Smooth muscle cell of the brain vasculature (primary cell): ENCODE results near the gene LACRT.
"Not testable (repeated sequence)": the region's sequence is repeated elsewhere in the genome, so short reads cannot be mapped to it uniquely, and the experiment has no call there.

Experiments used
- DNase-seq: peaks from one replicate; pipeline ENCODE4 v3.0.0-alpha.2; 2012; ENCODE audit warnings: low read depth, low spot score

Gene LACRT

DNA sequence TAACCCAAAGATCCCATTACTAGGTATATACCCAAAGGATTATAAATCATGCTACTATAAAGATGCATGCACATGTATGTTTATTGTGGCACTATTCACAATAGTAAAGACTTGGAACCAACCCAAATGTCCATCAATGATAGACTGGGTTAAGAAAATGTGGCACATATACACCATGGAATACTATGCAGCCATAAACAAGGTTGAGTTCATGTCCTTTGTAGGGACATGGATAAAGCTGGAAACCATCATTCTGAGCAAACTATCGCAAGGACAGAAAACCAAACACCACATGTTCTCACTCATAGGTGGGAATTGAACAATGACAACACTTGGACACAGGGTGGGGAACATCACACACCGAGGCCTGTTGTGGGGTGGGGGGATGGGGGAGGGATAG is 4.4 kb upstream of the LACRT start:
- DNase-seq: not testable (repeated sequence)

DNA sequence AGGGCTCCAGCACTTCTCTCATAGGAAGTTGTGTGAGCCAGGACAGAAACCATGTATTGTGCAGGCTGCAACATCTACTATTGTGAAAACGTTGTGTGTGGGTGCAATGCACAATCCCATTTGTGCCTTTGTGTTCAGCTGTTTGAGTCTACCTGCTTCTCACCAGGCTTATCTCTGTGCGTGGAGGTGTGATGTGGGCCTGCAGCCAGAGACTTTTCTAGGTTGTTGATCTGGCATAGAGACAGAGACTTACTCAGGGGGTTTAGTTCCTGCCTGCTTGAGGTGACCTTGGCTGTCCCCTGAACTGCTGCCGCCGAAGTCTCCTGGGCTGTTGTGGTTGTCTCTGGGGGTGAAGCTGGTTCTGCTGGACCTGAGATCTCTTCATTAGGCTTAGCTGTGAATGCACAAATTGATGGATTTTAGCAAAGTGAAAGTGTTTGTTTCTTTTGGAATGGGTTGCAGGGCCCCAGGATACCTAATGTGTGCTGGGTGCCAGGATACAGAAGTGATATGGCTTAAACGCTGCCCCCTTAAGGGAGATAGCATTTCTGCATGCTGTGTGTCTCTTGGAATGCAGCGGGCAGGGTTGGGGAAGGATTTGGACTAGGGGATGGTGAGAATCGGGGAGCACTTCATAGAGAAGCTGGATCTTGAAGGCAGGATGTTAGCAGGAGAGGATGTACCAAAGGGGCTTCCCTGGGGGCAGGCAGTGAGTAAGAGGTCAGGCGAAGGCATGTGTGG is 2.5 kb downstream of the LACRT start:
- no peak for DNase-seq

DNA sequence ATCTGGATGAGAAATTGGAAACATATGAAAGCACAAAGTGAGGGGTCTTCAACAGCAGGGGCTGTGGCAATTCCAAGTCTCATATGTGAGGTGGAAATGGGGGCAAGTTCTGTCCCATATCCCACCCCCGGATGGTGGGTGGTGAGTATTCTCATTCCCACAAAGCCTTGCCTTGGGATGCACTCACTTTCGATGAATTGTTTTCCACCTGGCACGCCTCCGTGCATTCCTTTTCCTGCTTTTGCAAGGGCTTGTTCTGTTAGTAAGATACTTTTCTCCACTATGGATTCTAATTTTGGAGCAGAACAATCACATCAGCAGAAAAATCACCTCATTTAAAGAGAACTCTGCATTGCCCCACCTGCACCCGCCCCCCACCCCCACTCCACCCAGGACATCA is 3.1 kb downstream of the LACRT start:
- no peak for DNase-seq

DNA sequence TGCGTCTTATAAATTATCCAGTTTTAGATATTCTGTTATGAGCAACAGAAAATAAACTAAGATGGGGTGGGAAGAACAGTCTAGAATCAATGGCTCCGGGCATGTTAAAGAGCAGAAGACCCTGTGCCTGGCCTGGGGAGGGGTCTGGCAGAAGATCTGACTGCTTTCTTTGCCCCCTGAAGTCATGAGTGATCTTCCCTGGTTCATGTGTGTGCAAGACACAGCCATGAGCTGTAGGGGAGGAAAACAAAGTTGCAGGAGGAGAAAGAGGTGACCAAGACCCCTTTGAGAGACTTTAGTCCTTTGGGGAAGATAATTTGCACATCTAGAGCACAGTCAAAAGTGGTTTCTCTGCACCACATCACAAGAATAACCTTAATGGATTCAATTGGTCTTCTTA is 4.8 kb downstream of the LACRT start:
- no peak for DNase-seq

DNA sequence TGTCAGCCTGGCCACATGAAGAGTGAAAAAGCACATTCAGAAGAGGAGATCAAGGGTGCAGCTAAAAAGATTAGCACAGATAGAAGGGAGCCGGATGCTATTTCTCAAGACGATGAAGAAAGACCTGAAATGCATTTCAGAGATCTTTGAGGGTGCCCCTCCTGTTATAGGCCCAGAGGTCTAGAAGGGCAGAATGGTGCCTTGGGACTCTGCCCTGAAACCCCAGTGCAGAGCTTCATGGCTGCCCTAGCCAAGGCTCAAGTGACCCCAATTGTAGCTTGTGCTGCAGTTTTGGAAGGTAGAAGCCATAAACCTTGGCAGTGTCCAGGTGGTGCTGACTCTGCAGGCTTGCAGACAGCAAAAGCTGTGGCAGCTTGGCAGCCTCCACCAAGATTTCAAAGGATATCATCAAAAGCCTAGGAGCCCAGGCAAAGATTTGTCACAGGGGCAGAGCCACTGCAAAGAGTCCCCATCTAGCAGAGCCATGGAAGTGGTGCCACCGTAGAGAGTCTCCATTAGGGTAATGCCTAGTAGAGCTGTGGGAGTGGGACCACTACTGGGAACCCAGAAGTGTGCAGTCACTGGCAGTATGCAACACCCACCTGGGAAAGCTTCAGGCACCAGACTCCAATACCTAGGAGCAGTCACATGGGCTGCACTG is 6.4 kb downstream of the LACRT start:
- no peak for DNase-seq

DNA sequence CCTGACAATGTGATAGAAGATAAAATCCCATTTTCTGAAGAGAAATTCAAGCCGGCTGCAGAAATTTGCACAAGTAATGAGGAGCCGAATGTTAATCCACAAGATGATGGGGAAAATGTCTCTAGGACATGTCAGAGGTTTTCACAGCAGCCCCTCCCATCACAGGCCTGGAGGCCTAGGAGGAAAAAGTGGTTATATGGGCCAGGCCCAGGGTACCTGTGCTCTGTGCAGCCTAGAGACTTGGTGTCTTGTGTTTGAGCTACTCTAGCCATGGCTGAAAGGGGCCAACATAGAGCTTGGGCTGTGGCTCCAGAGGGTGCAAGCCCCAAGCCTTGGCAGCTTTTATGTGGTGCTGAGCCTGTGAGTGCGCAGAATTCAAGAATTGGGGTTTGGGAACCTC is 7.4 kb downstream of the LACRT start:
- DNase-seq: no peak

DNA sequence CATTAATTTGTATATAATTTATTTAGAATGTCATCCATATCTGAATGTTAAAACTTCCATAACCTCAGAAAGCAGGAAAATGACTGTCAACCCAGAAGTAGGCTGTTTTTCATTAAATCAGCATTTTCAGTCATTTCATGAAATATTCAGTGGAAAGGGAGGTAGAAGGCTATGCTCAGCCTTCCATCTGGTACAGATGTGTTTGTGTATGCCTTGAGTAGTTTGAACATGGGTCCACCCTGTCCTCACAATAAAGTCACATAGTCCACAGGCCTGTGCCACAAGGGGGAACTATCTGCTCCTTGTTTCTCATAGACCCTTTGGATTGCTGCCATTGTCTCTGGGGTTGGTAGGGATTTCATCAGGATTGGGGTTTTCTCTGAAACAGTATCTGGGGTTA is 9.1 kb downstream of the LACRT start:
- no peak for DNase-seq

DNA sequence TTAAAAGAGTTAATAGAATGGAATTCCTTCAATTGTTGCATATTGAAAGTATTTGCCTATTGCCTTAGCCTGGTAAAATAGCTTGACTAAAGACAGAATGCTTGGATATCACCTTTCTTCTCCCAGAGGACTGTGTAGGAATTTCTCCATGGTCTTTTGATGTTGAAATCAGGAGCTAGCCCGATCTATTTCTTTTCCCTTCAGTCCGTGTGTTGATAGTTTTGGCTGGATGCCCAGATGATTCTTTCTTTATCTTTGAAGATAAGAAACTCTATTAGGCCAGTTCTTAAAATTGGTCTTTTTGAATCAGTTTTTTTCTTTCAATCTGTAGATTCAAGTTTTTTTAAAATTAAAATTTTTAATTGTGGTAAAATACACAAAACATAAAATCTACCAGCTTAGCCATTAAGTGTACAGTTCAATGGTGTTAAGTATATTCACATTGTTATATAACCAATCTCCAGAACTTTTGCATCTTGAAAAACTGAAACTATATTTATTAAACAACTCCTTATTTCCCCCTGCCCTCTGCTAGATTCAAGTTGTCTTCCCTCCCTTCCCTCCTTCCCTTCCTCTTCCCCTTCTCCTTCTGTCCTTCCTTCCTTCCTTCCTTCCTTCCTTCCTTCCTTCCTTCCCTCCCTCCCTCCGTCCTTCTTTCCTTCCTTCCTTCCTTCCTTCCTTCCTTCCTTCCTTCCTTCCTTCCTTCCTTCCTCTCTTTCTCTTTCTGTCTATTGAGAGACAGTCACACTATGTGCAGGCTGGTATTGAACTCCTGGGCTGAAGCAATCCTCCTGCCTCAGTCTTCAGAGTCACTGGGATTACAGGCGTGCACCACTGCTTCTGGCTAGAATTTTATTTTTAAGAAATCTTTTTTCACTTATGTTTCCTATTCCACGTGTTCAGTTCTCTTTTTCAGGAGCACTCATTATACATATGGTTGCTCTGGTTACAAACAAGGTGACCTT is 10.1 kb downstream of the LACRT start:
- no peak for DNase-seq

DNA sequence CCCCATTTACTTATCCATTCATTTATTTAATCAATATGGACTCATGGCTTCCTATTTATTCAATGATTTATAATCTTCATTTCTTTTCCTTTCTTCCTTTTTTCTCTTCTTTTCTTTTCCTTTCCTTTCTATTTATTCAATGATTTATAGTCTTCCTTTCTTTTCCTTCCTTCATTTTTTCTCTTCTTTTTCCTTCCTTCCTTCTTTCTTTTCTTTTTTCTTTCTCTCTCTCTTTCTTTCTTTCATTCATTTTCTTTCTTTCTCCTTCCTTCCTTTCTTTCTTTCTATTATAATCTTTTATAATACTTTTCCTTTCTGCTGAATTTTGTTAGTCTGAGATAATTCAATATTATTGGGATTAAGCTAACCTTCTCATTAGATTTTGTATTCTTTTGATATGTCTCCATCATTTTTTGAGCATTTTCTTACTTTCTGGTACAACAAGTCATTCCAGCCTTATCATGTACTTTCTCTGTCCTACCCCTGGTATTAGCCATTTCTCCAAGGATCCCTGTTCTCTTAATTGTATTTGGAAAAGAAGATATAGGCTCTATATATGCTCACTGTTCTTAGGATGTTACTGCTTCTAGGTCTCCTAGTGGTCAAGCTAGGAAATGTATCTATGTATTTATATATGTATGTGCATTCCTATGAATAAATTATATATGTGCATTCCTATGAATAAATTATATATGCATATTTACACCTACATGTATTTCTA is 12.1 kb downstream of the LACRT start:
- no peak for DNase-seq

DNA sequence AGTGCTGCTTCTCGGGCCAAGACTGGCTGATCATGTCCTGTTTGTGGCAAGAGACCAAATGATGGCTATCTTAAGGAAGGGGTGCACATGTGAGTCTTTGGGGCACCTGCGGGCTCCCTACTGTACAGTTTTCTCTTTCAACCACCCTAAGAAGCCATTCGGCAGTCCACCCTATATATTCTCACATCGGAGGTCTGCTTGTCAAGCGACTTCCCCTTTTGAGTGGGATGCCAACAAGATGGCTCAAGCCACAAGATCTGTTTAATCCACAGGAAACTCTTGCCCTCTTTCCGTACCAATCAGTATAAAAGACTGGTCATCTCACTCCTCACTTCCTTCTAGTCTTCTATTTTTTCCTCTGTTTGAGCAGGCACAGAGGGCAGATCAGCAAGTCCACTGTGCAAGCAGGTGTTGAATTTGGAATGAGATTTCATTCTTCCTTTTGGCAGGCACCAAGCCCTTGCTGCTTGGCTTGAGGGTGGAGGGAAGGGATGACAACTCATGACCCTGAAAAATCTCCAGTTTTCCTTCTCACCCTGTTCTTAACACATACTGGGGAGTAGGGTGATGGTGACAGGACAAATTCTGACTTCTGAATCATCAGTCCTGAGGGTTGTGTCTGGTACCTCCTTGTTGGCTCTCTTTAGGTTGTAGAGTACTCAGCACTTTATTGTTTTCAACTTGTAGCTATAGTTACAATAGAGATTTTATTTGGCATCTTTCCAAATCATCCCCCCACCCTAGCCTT is 17.6 kb downstream of the LACRT start:
- DNase-seq: no peak

DNA sequence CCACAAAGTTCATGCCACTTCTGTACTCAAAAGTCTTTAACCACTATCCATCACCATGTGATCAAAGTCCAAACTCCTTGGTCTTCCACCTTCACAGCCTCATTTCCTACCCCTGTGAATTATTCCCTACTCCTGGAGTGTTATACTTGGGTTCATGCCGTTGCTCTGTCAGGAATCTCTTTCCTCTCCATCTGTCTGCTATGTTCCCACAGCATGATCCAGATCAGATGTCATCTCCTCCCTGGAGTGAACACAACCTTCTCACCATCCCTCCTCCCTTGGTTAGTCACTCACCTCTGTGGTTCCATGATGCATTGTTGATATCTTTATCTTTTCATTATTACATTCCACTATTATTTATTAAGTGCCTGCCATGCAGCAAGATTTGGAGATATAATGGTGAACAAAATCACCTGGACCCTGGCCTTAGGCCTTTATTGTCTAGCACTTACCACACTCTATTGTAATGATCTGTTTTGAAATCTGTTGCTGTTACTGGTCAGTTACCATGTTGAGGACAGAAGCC is 22.4 kb downstream of the LACRT start:
- no peak for DNase-seq

DNA sequence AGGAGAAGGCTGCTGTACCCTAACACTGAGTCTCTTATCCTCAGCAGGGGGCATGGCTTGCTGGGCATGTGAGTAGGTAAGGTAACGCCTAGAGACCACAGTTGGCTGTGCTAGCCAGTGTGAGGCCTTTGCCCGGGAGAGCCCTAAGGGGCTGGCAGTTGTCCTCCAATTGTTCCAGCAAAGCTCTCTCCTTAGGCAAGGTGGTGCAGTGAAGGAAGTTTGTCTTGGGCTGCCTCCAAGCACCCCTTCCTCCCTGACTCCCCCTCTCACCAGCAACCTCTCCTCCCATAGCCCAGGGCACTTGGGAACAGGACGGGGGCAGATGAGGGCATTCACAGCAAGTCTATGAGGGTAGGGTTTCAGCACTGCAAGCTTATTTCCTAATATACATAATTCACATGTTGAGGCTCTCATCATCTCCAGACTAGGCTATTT is 23.0 kb downstream of the LACRT start:
- DNase-seq: no peak

DNA sequence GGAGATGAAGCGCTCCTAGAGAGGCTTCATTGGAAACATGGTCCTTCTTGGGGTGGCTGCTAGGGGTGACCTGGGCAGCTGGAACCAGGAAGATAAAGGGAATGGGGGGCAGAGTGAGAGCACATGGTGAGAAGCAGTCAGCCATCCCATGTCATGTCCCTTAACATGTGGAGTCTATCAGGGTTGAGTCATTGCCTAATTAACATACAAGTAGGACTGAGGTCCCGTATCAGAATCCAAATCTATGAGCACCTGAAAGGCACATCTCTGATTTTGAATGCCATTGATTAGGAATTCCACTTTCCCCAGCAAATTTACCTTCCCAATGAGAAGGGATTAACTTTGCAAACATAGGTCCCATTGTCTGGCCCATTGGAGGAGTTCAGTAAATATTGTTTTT is 25.9 kb downstream of the LACRT start:
- DNase-seq: no peak

DNA sequence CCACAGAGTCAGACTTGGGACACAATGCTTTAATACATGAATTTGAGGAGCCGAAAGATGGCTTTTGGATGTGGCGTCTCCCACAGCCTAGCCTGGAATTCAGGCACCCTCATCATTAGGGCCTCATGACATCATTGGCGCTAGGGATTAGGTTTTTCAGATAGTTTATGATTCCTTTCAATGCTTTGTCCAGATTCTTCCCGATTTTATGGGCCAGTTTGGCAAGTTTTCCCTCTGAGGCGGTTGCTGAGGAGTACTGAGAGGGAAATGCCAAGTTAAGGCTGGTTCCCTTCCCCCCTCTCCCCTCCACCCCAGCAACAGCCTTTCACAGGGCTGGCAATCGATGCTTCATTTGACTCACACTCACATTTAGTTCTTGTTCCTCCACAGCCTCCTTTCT is 26.5 kb downstream of the LACRT start:
- no peak for DNase-seq

DNA sequence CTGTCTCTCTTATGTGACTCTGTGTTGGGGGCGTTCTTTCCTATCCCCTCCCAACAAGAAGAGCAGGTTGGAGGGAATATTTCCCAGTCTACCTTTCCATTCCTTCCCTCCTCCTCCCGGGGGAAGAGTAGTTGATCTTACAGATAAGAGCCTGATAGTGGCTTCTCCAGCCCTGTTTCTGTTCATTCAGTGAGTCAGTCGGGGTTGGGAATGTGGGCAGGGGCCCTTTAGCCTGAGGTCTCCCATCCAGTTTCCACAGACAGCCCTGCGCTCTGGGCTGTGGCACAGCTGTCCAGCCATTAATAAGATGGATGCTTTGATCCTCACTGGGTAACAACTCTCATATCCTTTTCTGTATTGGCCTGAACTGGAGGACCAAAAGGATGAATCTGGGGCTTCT is 28.1 kb downstream of the LACRT start:
- DNase-seq: no peak

DNA sequence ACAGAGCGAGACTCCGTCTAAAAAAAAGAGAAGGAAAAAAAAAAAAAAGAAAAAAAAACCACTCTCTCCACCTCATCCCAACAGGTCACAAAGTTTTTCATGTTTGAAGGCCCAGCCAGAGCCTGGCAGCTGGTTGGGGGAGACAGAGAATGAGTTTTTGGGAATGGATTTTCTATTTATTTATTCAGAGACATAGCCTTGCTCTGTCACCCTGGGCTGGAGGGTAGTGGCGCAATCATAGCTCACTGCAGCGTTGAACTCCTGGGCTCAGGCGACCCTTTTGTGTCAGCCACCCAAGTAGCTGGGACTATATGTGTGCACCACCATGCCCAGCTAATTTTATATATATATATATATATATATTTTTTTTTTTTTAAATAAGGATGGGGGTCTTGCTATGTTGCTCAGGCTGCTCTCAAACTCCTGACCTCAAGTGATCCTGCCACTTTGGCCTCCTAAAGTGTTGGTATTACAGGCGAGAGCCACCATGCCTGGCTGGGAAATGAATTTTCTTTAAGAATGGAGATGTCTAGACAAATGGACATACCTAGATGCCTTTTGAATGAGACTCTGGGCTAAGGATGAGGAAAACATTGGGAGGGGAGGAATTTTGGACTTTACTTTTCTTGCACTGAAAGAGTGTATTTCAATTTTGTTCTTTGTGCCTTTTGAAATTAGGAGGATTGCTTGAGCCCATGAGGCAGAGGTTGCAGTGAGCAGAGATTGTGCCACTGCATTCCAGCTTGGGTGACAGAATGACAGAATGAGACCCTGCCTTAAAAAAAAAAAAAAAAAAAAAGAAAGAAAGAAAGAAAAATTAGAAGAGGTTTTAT is 29.3 kb downstream of the LACRT start:
- no peak for DNase-seq

DNA sequence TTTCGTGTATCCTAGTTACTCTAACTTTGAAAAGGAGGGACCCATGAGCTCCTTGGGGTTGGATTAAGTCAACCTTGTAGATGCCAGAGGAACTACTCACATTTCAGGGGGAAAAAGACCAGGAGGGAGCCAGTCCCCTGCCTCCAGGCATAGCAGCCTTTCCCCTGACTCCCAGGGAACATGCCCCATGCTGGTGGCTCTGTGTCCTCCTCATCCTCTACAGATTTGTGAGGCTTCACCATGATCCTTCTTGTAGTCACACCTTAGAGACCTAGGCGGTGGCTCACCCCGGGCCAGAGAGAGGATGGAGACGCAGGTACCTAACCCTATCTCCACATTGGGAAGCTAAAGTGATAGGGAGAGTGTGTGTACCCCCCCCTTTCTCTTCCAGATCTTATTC is 30.3 kb downstream of the LACRT start:
- DNase-seq: no peak

DNA sequence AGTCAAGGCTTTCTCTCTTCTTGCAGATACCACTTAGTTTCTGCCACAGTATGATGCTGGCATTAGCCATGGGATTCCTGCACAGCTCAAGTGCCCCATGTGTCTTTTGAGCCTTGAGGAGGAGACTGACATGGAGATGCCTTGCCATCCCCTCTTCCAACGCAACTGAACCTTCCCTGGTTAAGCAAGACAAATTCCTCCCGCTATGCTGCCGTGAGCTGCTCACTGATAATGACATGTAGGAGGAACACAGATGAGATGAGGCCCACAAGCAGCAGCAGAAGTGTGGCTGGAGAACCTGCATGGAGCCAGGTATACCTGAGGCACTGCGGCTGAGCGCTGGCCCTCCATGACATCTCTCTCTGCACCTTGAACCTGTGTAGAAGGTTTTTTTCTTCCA is 30.8 kb downstream of the LACRT start:
- DNase-seq: no peak

DNA sequence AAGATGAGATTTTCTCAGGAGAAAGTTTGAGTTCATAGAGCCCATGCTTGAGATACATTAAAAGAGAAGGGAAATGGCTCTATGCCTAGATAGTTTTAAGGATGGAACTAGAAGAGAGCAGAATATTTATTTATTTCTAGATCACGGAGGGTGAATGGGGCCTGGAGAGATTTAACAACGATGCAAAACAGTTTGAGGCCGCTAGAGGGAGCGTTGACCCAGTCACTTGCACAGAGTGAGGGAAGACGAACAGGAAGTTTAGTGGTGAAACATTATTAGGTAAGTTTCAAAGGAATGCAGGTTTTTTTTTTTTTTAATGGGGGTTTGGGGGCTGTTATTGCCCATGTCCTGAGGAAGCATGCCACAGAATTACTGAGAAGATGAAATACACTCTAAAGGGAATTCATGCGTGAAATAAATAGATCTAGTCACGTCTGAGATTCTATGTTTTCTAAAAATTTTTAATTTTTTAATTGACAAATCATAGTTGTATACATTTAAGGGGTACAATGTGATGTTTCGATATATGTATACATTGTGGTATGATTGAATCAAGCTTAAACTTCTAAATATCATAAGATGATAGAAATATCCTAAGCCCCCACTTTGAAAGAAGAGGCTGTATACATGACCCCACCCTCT is 31.4 kb downstream of the LACRT start:
- DNase-seq: peak; percentile 32
